RWPE2 (cell line): Measurements from ENCODE around the gene NBL1.

Experiments used
- ATAC-seq: fragments of 200-7000 bp; cut with Tn5 transposase; 3 replicates; pipeline ENCODE4 v1.9.1; 2021; ENCODE audit warnings: low read depth
- DNase-seq: peaks from one replicate; pipeline ENCODE4 v3.0.0-alpha.2; 2020; ENCODE audit warnings: low spot score
- H3K27ac ChIP-seq: fragments of 450-650 bp; 2 replicates; pipeline ENCODE4 v1.5.1; 2017; ENCODE audit warnings: mild to moderate bottlenecking; ENCODE audit not compliant: poor library complexity, severe bottlenecking
- H3K27me3 ChIP-seq: fragments of 250-450 bp; sonication (Bioruptor Pico); 2 replicates; pipeline ENCODE4 v1.5.1; 2021; ENCODE audit warnings: mild to moderate bottlenecking, moderate library complexity; ENCODE audit not compliant: insufficient read depth, poor library complexity, severe bottlenecking
- H3K36me3 ChIP-seq: fragments of 250-450 bp; sonication (Bioruptor Pico); 2 replicates; pipeline ENCODE4 v1.5.1; 2020; ENCODE audit warnings: low read depth, mild to moderate bottlenecking, moderate library complexity
- H3K4me1 ChIP-seq: fragments of 250-450 bp; sonication (Bioruptor Pico); 2 replicates; pipeline ENCODE4 v1.5.1; 2021; ENCODE audit warnings: mild to moderate bottlenecking, moderate library complexity; ENCODE audit not compliant: insufficient read depth, poor library complexity, severe bottlenecking
- H3K4me3 ChIP-seq: fragments of 250-450 bp; sonication (Bioruptor Pico); 2 replicates; pipeline ENCODE4 v1.5.1; 2021; ENCODE audit warnings: mild to moderate bottlenecking, moderate library complexity; ENCODE audit not compliant: severe bottlenecking
- H3K9me3 ChIP-seq: fragments of 250-450 bp; sonication (Bioruptor Pico); 2 replicates; pipeline ENCODE4 v1.5.1; 2021; ENCODE audit warnings: mild to moderate bottlenecking, moderate library complexity; ENCODE audit not compliant: severe bottlenecking
- CTCF ChIP-seq: fragments of 450-650 bp; IDR thresholded peaks from one replicate; pipeline ENCODE4 v1.5.1; 2017; ENCODE audit warnings: mild to moderate bottlenecking, moderate library complexity; ENCODE audit not compliant: poor library complexity, severe bottlenecking

NBL1 gene

GRCh38 chr1:19650416-19651140 lies 6.5 kb downstream of the NBL1 start:
- no peak for TF ChIP-seq CTCF
- H3K4me1 ChIP-seq = peaks cover 42% of the 10 kb centered on the region
- H3K27me3 ChIP-seq = no peaks in the 10 kb centered on the region
- no peaks in the 10 kb centered on the region for H3K9me3 ChIP-seq
- ATAC-seq (no peak), DNase-seq (no peak)
- H3K4me3 ChIP-seq = no peak overlapping the region
- H3K27ac ChIP-seq = peak overlapping the region; percentile 80
- peaks cover 4% of the 10 kb centered on the region; the same call in 1 of the 2 replicates for H3K36me3 ChIP-seq

- Histone ChIP-seq H3K27ac (peak overlapping the region; percentile 80), H3K36me3 (peaks cover 7% of the 10 kb centered on the region; the same call in 1 of the 2 replicates), H3K27me3 (no peaks in the 10 kb centered on the region), H3K4me3 (no peak overlapping the region), H3K9me3 (no peaks in the 10 kb centered on the region), H3K4me1 (peaks cover 36% of the 10 kb centered on the region)
- peak; percentile 65 for TF ChIP-seq CTCF
- no peak for ATAC-seq
- no peak for DNase-seq
Observed at GRCh38 chr1:19651141-19651737, 7.1 kb downstream of the NBL1 start.

GRCh38 chr1:19654386-19654785 lies 10.3 kb downstream of the NBL1 start:
- no peaks in the 10 kb centered on the region for H3K27me3 ChIP-seq
- no peaks in the 10 kb centered on the region for H3K9me3 ChIP-seq
- DNase-seq = no peak
- TF ChIP-seq CTCF = no peak
- H3K4me1 ChIP-seq = peaks cover 29% of the 10 kb centered on the region
- ATAC-seq = peak; percentile 66
- H3K36me3 ChIP-seq = peaks cover 7% of the 10 kb centered on the region; the same call in 1 of the 2 replicates
- H3K27ac ChIP-seq = peak overlapping the region; percentile 80
- no peak overlapping the region for H3K4me3 ChIP-seq

GRCh38 chr1:19654886-19655717 lies 11.0 kb downstream of the NBL1 start:
- ATAC-seq (no peak), DNase-seq (no peak)
- no peak overlapping the region for H3K4me3 ChIP-seq
- peak overlapping the region; percentile 80 for H3K27ac ChIP-seq
- H3K4me1 ChIP-seq = peaks cover 29% of the 10 kb centered on the region
- no peaks in the 10 kb centered on the region for H3K27me3 ChIP-seq
- TF ChIP-seq CTCF = no peak
- H3K9me3 ChIP-seq = no peaks in the 10 kb centered on the region
- H3K36me3 ChIP-seq = peaks cover 7% of the 10 kb centered on the region; the same call in 1 of the 2 replicates
